Measurements from ENCODE around the gene TMEM69.

DNA sequence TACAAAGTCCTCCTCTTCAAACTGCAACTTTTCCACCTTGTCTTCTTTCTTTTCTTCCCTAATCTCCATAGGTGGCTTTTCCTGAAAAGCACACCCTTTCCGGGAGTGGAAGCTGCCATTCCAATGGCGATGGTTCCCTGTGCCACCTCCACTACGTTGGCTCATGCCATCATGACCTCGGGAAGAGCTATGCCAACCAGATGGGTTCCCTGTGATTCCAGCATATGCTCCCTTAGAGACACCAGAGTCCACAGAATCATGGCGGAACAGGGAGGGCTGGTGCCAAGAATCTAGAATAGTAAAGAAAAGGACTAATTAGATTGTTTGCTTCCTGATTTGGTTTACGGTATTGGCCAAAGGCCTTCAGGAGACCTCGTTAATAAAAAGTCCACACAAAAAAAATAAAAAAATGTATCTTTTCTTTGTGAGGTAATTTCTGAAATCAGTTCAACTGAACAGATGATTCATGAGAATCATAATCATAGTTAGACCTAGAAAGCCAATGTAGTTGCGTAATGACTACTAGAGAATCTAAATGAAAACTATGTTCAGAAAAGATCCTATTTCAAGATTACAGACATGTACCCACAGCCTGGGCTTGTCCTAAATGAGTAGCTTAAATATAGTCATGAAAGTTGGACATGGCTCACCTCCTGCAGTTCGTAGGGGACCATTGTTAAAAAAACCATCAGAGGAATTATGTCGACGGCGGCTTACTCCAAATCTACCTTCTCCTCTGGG is 33.3 kb upstream of the TMEM69 start:
- TF ChIP-seq, protein P1, sequence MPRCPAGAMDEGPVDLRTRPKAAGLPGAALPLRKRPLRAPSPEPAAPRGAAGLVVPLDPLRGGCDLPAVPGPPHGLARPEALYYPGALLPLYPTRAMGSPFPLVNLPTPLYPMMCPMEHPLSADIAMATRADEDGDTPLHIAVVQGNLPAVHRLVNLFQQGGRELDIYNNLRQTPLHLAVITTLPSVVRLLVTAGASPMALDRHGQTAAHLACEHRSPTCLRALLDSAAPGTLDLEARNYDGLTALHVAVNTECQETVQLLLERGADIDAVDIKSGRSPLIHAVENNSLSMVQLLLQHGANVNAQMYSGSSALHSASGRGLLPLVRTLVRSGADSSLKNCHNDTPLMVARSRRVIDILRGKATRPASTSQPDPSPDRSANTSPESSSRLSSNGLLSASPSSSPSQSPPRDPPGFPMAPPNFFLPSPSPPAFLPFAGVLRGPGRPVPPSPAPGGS (IDR thresholded peaks at IDR 0.05): no peak
- no peak for TF ChIP-seq SMC3 (IDR thresholded peaks at IDR 0.05)
- TF ChIP-seq RCOR1 (IDR thresholded peaks at IDR 0.05; ENCODE audit: low read depth, low read length): no peak
- TF ChIP-seq, protein P2, sequence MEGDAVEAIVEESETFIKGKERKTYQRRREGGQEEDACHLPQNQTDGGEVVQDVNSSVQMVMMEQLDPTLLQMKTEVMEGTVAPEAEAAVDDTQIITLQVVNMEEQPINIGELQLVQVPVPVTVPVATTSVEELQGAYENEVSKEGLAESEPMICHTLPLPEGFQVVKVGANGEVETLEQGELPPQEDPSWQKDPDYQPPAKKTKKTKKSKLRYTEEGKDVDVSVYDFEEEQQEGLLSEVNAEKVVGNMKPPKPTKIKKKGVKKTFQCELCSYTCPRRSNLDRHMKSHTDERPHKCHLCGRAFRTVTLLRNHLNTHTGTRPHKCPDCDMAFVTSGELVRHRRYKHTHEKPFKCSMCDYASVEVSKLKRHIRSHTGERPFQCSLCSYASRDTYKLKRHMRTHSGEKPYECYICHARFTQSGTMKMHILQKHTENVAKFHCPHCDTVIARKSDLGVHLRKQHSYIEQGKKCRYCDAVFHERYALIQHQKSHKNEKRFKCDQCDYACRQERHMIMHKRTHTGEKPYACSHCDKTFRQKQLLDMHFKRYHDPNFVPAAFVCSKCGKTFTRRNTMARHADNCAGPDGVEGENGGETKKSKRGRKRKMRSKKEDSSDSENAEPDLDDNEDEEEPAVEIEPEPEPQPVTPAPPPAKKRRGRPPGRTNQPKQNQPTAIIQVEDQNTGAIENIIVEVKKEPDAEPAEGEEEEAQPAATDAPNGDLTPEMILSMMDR (IDR thresholded peaks at IDR 0.05): no peak
- TF ChIP-seq MAFK (IDR thresholded peaks at IDR 0.05; ENCODE audit: partially characterized antibody): no peak
- no peak for TF ChIP-seq EP300 (IDR thresholded peaks at IDR 0.05)
- TF ChIP-seq USF2 (IDR thresholded peaks at IDR 0.05): no peak
- no peak for TF ChIP-seq HOXA7 (CRISPR knock-in tag; IDR thresholded peaks at IDR 0.05)
- TF ChIP-seq POLR2A (IDR thresholded peaks at IDR 0.05; ENCODE audit: low read length): no peak
- no peak for TF ChIP-seq BHLHE40 (IDR thresholded peaks at IDR 0.05; ENCODE audit: low read depth, low read length)
- no peak for TF ChIP-seq REST (IDR thresholded peaks at IDR 0.05)
- TF ChIP-seq HDAC2 (IDR thresholded peaks at IDR 0.05): no peak
- no peak for TF ChIP-seq ESRRA (IDR thresholded peaks at IDR 0.05; ENCODE audit: borderline replicate concordance, low read length)

All from A549 (cell line).